Left lung (tissue), 10 donors: ENCODE results near the gene DUSP23. TPM values are rescaled to one million over a fixed set of nuclear protein-coding genes. Genes with fewer than 3 reads are reported as not detected.
A peak's percentile ranks its signal among the peaks of the same experiment; 100 is the strongest.

Experiments
- ATAC-seq: fragments of 200-7000 bp; cut with Tn5 transposase; one replicate; pipeline ENCODE4 v1.9.1; 2020; ENCODE audit warnings: moderate library complexity
- DNase-seq, 4 donors: peaks; one replicate each; pipeline ENCODE4 v3.0.0-alpha.2; 2013 to 2020
- H3K27ac ChIP-seq, 2 donors: fragments of 200-600 bp; sonication (generic) in 1 of 2; one replicate each; pipeline versions ENCODE4 v1.5.0 to v1.8.0; 2020 to 2021
- H3K27me3 ChIP-seq, 2 donors: fragments of 200-600 bp; sonication (generic) in 1 of 2; one replicate each; pipeline versions ENCODE4 v1.5.0 to v1.8.0; 2020 to 2021
- H3K36me3 ChIP-seq, 2 donors: fragments of 200-600 bp; sonication (generic) in 1 of 2; one replicate each; pipeline versions ENCODE4 v1.5.0 to v1.8.0; 2020 to 2021
- H3K4me1 ChIP-seq, 2 donors: fragments of 200-600 bp; one replicate each; pipeline ENCODE4 v1.8.0; 2021
- H3K4me3 ChIP-seq, 2 donors: fragments of 200-600 bp; sonication (generic) in 1 of 2; one replicate each; pipeline versions ENCODE4 v1.5.0 to v1.8.0; 2020 to 2021; ENCODE audit warnings: mild to moderate bottlenecking in 1 of 2
- H3K9me3 ChIP-seq, 2 donors: fragments of 200-600 bp; sonication (generic) in 1 of 2; one replicate each; pipeline versions ENCODE4 v1.5.0 to v1.8.0; 2020 to 2021
- CTCF ChIP-seq, 2 donors: fragments of 200-600 bp; sonication (generic) in 1 of 2; IDR thresholded peaks; one replicate each; pipeline versions ENCODE4 v1.5.0 to v1.8.0; 2021; ENCODE audit warnings: antibody characterized with exemption in 2 of 2
- intact Hi-C, 2 donors: fragments of 100-400 bp; cut with DNase I; formaldehyde crosslinking; loops; one replicate each; pipeline versions ENCODE4 v1.11.2 to v1.14.2; 2022
- polyA plus RNA-seq, 6 donors: library from polyadenylated mRNA; unstranded; fragments of 120-200 nt; gene quantifications; one replicate each; pipeline ENCODE4 v1.2.1, GENCODE V29; 2013; ENCODE audit not compliant: insufficient read length in 6 of 6
- total RNA-seq, 2 donors: library from RNA; stranded (reverse); fragmentation: NEBNext Ultra II Directional; extraction: Animal tissue kit (Norgen Biotek cat#: 25700); gene quantifications; one replicate each; pipeline ENCODE4 v1.2.1, GENCODE V29; 2021
- donor health status: DM: no; HTN: yes; CAD: no.
- donor health status: DM: no; HTN: no; CAD: no.

Gene DUSP23
- total and polyA plus RNA-seq, 8 donors: 10.1 to 56.4 (median 15.4) TPM

- peak; percentile 84 for ATAC-seq
- intact Hi-C loops: no loop called here
- TF ChIP-seq CTCF (IDR thresholded peaks at IDR 0.05): peak; percentile 61 to 72
Observed at GRCh38 chr1:159790237-159790917, 9.6 kb downstream of the DUSP23 start.

GRCh38 chr1:159791031-159791430 lies 10.3 kb downstream of the DUSP23 start:
- Histone ChIP-seq H3K36me3 (no peaks in the 10 kb centered on the region), H3K27ac (no peak overlapping the region), H3K9me3 (no peaks in the 10 kb centered on the region), H3K27me3 (peaks cover 0 to 12% of the 10 kb centered on the region in 2 donors), H3K4me3 (no peak overlapping the region), H3K4me1 (no peaks in the 10 kb centered on the region)
- intact Hi-C loops: no loop called here
- no peak for ATAC-seq
- no peak for DNase-seq
- no peak for TF ChIP-seq CTCF (IDR thresholded peaks at IDR 0.05)

More at GRCh38 chr1:159790237-159790917, 9.6 kb downstream of the DUSP23 start:
- Histone ChIP-seq H3K9me3 (no peaks in the 10 kb centered on the region), H3K27ac (no peak overlapping the region), H3K4me1 (no peaks in the 10 kb centered on the region), H3K4me3 (no peak overlapping the region), H3K27me3 (peaks cover 0 to 12% of the 10 kb centered on the region in 2 donors), H3K36me3 (no peaks in the 10 kb centered on the region)
- DNase-seq: peak in 1 of 4 donors; percentile 25

- ATAC-seq: no peak
- H3K9me3 ChIP-seq: no peaks in the 10 kb centered on the region
- no peak overlapping the region for H3K4me3 ChIP-seq
- H3K27ac ChIP-seq: no peak overlapping the region
- no peaks in the 10 kb centered on the region for H3K4me1 ChIP-seq
- intact Hi-C loops: no loop called here
- TF ChIP-seq CTCF (IDR thresholded peaks at IDR 0.05): no peak
- no peaks in the 10 kb centered on the region for H3K36me3 ChIP-seq
- peaks cover 0 to 12% of the 10 kb centered on the region in 2 donors for H3K27me3 ChIP-seq
- DNase-seq: peak in 1 of 4 donors; percentile 14
Observed at GRCh38 chr1:159791461-159791860, 10.7 kb downstream of the DUSP23 start.

GRCh38 chr1:159795534-159795933 lies 14.8 kb downstream of the DUSP23 start:
- intact Hi-C loops: loop anchor here in 1 of 2 donors (5.0 kb wide), 1 partner anchor 97 kb away; no protein-coding TSS in a partner anchor
- Histone ChIP-seq H3K27me3 (peaks cover 0 to 12% of the 10 kb centered on the region in 2 donors), H3K36me3 (no peaks in the 10 kb centered on the region), H3K4me3 (no peak overlapping the region), H3K4me1 (peaks cover 0 to 7% of the 10 kb centered on the region in 2 donors), H3K27ac (no peak overlapping the region), H3K9me3 (no peaks in the 10 kb centered on the region)
- no peak for ATAC-seq
- no peak for DNase-seq
- TF ChIP-seq CTCF (IDR thresholded peaks at IDR 0.05): no peak

- intact Hi-C loops: loop anchor here in 1 of 2 donors (5.0 kb wide), 1 partner anchor 93 kb away; no protein-coding TSS in a partner anchor
- H3K9me3 ChIP-seq: no peaks in the 10 kb centered on the region
- peaks cover 0 to 5% of the 10 kb centered on the region in 2 donors for H3K27me3 ChIP-seq
- ATAC-seq: peak; percentile 97
- TF ChIP-seq CTCF (IDR thresholded peaks at IDR 0.05): peak; percentile 53 to 76
- H3K4me1 ChIP-seq: peaks cover 0 to 14% of the 10 kb centered on the region in 2 donors
- H3K27ac ChIP-seq: no peak overlapping the region
- no peaks in the 10 kb centered on the region for H3K36me3 ChIP-seq
- DNase-seq: peak in 3 of 4 donors; percentile 55 to 75 (median 61)
- no peak overlapping the region for H3K4me3 ChIP-seq
Observed at GRCh38 chr1:159798893-159799292, 18.1 kb downstream of the DUSP23 start.
